Measurements from ENCODE around the gene C12orf43. TPM values are rescaled to one million over a fixed set of nuclear protein-coding genes. Genes with fewer than 3 reads are reported as not detected.
A peak's percentile ranks its signal among the peaks of the same experiment; 100 is the strongest.
"Not testable (repeated sequence)": the region's sequence is repeated elsewhere in the genome, so short reads cannot be mapped to it uniquely, and the experiment has no call there.

Gene C12orf43
- total RNA-seq, 2 donors from 2014 or later, result 26.6 to 34.8 TPM

GRCh38 chr12:121047400-121047799, 31.1 kb upstream of the C12orf43 start:
- not testable (repeated sequence) for H3K36me3 Mint-ChIP-seq

DNA sequence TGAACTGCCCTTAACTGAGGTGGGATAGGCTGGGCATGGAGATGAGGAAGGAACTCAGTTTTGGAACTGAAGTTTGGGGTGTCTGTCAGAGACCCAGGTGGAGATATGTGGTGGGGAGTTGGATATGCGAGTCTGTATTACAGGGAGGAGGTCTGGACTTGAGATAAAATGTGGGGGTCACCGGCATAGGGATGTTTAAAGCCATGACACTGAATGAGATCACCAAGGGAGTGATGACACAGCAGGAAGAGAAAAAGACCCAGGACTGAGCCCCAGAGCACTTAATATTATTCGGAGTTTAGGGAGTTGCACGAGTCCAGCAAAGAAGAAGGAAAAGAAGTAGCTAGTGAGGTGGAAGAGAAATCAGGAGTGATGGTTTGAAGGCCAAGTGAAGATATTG, 26.8 kb upstream of the C12orf43 start:
- no peaks in the 10 kb centered on the region for H3K9me3 Mint-ChIP-seq
- H3K27ac Mint-ChIP-seq, result peak overlapping the region in 1 of 2 donors; percentile 2
- ATAC-seq, result no peak
- no peak overlapping the region for H3K4me3 Mint-ChIP-seq
- H3K36me3 Mint-ChIP-seq, result no peaks in the 10 kb centered on the region
- peaks cover 0 to 22% of the 10 kb centered on the region in 2 donors for H3K27me3 Mint-ChIP-seq
- peaks cover 19 to 26% of the 10 kb centered on the region in 2 donors for H3K4me1 Mint-ChIP-seq (ENCODE audit: low read depth in 2 of 2)
- DNase-seq (ENCODE audit: low spot score), result no peak

More at GRCh38 chr12:121047400-121047799, 31.1 kb upstream of the C12orf43 start:
- not testable (repeated sequence) for ATAC-seq; H3K9me3 Mint-ChIP-seq; DNase-seq (ENCODE audit: low spot score); H3K27ac Mint-ChIP-seq; H3K4me3 Mint-ChIP-seq
- Mint-ChIP-seq H3K4me1 (ENCODE audit: low read depth in 2 of 2) (peaks cover 4 to 12% of the 10 kb centered on the region in 2 donors), H3K27me3 (peaks cover 0 to 24% of the 10 kb centered on the region in 2 donors)

GRCh38 chr12:121038861-121039668, 22.8 kb upstream of the C12orf43 start, which contains the start of gene OASL:
OASL (minus strand) TSS chr12:121039246; CDS start chr12:121038971, 275 bp downstream.
- Mint-ChIP-seq H3K27ac (peak within 1 kb of the TSS; percentile 81 to 86), H3K36me3 (no peaks in the 10 kb centered on the region), H3K4me1 (ENCODE audit: low read depth in 2 of 2) (peaks cover 42 to 43% of the 10 kb centered on the region in 2 donors), H3K9me3 (no peaks in the 10 kb centered on the region), H3K4me3 (peak within 1 kb of the TSS; percentile 85), H3K27me3 (peaks cover 0 to 13% of the 10 kb centered on the region in 2 donors)
- no peak for DNase-seq (ENCODE audit: low spot score)
- ATAC-seq, result peak; percentile 55 to 71

GRCh38 chr12:121036810-121037326, 20.6 kb upstream of the C12orf43 start:
- no peaks in the 10 kb centered on the region for H3K36me3 Mint-ChIP-seq
- ATAC-seq (peak; percentile 74 to 86), DNase-seq (ENCODE audit: low spot score) (peak; percentile 71)

GRCh38 chr12:121034616-121035305, 18.5 kb upstream of the C12orf43 start:
- peak overlapping the region; percentile 76 for H3K4me3 Mint-ChIP-seq
- peak overlapping the region; percentile 89 to 91 for H3K27ac Mint-ChIP-seq
- H3K27me3 Mint-ChIP-seq, result no peaks in the 10 kb centered on the region
- DNase-seq (ENCODE audit: low spot score) (no peak), ATAC-seq (no peak)
- H3K4me1 Mint-ChIP-seq (ENCODE audit: low read depth in 2 of 2), result peaks cover 53 to 66% of the 10 kb centered on the region in 2 donors
- H3K9me3 Mint-ChIP-seq, result no peaks in the 10 kb centered on the region
- H3K36me3 Mint-ChIP-seq, result peaks cover 11% of the 10 kb centered on the region

More at GRCh38 chr12:121036810-121037326, 20.6 kb upstream of the C12orf43 start:
- peaks cover 54 to 59% of the 10 kb centered on the region in 2 donors for H3K4me1 Mint-ChIP-seq (ENCODE audit: low read depth in 2 of 2)
- H3K4me3 Mint-ChIP-seq, result peak overlapping the region; percentile 76
- no peaks in the 10 kb centered on the region for H3K27me3 Mint-ChIP-seq
- peak overlapping the region; percentile 69 to 91 for H3K27ac Mint-ChIP-seq
- H3K9me3 Mint-ChIP-seq, result no peaks in the 10 kb centered on the region

GRCh38 chr12:121033625-121034349, 17.5 kb upstream of the C12orf43 start:
- DNase-seq (ENCODE audit: low spot score) (peak; percentile 76), ATAC-seq (peak; percentile 84 to 90)
- Mint-ChIP-seq H3K36me3 (peaks cover 11% of the 10 kb centered on the region), H3K9me3 (no peaks in the 10 kb centered on the region), H3K4me1 (ENCODE audit: low read depth in 2 of 2) (peaks cover 46 to 56% of the 10 kb centered on the region in 2 donors), H3K27ac (peak overlapping the region; percentile 89 to 91), H3K4me3 (peak overlapping the region; percentile 76), H3K27me3 (no peaks in the 10 kb centered on the region)

DNA sequence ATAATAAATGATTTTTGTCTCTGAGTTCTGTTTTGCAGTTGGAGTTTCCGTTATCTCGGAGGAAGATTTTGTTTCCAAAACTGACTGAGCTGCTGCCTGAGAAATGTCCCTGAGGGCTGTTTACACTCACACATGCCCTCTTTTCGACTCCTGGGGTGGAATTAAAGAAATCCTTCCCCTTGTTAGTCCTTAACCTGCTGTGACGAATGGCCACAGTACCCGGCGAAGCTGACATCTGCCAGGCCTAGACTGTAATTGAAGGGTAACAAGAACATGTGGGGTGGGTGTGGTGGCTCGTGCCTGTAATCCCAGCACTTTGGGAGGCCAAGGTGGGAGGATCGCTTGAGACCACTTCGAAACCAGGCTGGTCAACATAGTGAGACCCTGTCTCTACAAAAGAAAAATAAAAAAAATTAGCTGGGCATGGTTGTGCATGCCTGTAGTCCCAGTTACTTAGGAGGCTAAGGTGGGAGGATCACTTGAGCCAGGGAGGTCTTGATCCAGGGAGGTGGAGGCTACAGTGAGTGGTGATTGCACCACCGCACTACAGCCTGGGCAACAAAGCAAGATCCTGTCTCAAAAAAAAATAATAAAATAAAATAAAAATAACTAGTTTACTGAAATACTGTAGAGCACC, 14.4 kb upstream of the C12orf43 start:
- peaks cover 22% of the 10 kb centered on the region for H3K36me3 Mint-ChIP-seq
- no peaks in the 10 kb centered on the region for H3K9me3 Mint-ChIP-seq
- H3K4me3 Mint-ChIP-seq, result no peak overlapping the region
- peaks cover 49 to 56% of the 10 kb centered on the region in 2 donors for H3K4me1 Mint-ChIP-seq (ENCODE audit: low read depth in 2 of 2)
- DNase-seq (ENCODE audit: low spot score) (no peak), ATAC-seq (no peak)
- H3K27ac Mint-ChIP-seq, result peak overlapping the region; percentile 72 to 75
- H3K27me3 Mint-ChIP-seq, result no peaks in the 10 kb centered on the region

DNA sequence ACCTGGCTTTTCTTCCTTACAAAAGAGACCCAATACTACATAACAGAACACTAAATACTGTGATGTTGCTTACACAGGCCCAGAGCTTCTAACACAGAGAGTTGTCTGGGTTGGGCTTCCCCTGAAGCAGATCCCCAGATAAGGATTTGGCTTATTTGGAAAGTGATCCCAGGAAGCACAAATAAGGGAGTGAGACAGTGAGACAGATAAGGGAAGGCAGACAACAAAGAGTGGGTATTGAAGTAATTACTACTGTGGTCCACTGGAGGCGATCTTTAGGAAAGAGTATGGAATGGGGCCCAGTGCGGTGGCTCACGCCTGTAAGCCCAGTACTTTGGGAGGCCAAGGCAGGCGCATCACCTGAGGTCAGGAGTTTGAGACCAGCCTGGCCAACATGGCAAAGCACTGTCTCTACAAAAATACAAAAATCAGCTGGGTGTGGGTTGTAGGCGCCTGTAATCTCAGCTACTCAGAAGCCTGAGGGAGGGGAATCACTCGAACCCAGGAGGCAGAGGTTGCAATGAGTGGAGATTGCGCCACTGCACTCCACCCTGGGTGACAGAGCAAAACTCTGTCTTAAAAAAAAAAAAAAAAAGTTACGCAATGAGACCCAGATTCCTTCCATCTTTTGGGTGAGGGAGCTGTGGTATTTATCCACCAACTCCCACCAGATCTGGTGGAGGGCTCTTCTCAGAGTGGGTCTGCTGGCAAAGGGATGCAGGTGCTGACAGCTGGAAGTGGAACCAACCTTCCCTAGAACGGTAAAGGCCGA, 10.2 kb upstream of the C12orf43 start:
- ATAC-seq, result peak; percentile 41 to 70

GRCh38 chr12:121025442-121026226, 9.3 kb upstream of the C12orf43 start:
- no peaks in the 10 kb centered on the region for H3K27me3 Mint-ChIP-seq
- H3K36me3 Mint-ChIP-seq, result peaks cover 22% of the 10 kb centered on the region
- DNase-seq (ENCODE audit: low spot score) (no peak), ATAC-seq (peak in 1 of 2 donors; percentile 20)
- peak overlapping the region; percentile 75 to 76 for H3K27ac Mint-ChIP-seq
- H3K9me3 Mint-ChIP-seq, result no peaks in the 10 kb centered on the region
- peaks cover 15 to 21% of the 10 kb centered on the region in 2 donors for H3K4me1 Mint-ChIP-seq (ENCODE audit: low read depth in 2 of 2)
- H3K4me3 Mint-ChIP-seq, result no peak overlapping the region

More for the DNA sequence above, 10.2 kb upstream of the C12orf43 start:
- Mint-ChIP-seq H3K27me3 (no peaks in the 10 kb centered on the region), H3K4me3 (no peak overlapping the region), H3K4me1 (ENCODE audit: low read depth in 2 of 2) (peaks cover 21% of the 10 kb centered on the region in 2 donors), H3K27ac (peak overlapping the region; percentile 75 to 76), H3K36me3 (peaks cover 30% of the 10 kb centered on the region), H3K9me3 (no peaks in the 10 kb centered on the region)
- DNase-seq (ENCODE audit: low spot score), result no peak

DNA sequence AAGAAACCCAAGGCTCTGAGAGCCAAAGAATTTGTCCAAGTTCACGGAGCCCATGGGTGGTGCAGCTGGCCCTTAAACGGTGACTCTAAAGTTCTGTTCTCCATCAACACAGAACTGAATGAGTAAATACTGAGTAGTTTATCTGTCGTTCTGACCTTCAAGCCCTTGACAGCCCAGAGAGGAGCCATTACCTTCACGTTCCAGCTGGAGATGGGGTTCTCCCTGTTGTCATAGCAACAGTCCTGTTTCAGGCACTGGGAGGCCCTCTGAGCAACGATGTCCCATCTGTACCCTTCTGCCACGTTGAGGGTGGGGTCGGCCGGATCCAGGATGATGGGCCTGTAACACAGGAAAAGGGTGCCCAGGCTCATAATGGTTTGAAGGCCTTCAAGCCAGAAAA, 7.5 kb upstream of the C12orf43 start:
- Mint-ChIP-seq H3K27ac (no peak overlapping the region), H3K36me3 (peaks cover 19% of the 10 kb centered on the region), H3K4me3 (no peak overlapping the region), H3K9me3 (no peaks in the 10 kb centered on the region), H3K27me3 (no peaks in the 10 kb centered on the region), H3K4me1 (ENCODE audit: low read depth in 2 of 2) (peaks cover 15 to 21% of the 10 kb centered on the region in 2 donors)
- DNase-seq (ENCODE audit: low spot score) (no peak), ATAC-seq (no peak)

GRCh38 chr12:121022713-121023112, 6.4 kb upstream of the C12orf43 start:
- Mint-ChIP-seq H3K9me3 (no peaks in the 10 kb centered on the region), H3K27ac (peak overlapping the region; percentile 14 to 72), H3K4me3 (no peak overlapping the region), H3K27me3 (no peaks in the 10 kb centered on the region), H3K4me1 (ENCODE audit: low read depth in 2 of 2) (peaks cover 5 to 12% of the 10 kb centered on the region in 2 donors), H3K36me3 (peaks cover 14% of the 10 kb centered on the region)
- ATAC-seq (no peak), DNase-seq (ENCODE audit: low spot score) (no peak)

DNA sequence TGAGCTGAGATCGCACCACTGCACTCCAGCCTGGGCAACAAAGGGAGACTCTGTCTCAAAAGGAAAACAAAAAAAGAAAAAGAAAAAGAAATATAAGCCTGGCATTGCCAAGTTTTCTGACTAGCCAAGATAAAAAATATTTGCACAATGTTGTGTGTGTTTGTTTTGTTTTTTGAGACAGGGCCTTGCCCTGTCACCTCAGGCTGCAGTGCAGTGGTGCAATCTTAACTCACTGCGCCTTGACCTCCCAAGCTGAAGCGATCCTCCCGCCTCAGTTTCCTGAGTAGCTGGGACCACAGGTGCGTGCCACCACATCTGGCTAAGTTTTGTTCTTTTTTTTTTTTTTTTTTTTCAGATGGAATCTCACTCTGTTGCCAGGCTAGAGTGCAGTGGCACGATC, 5.5 kb upstream of the C12orf43 start:
- H3K9me3 Mint-ChIP-seq, result no peaks in the 10 kb centered on the region
- peaks cover 14% of the 10 kb centered on the region for H3K36me3 Mint-ChIP-seq
- H3K27me3 Mint-ChIP-seq, result no peaks in the 10 kb centered on the region
- DNase-seq (ENCODE audit: low spot score) (no peak), ATAC-seq (no peak)
- no peak overlapping the region for H3K27ac Mint-ChIP-seq
- no peak overlapping the region for H3K4me3 Mint-ChIP-seq
- peaks cover 5 to 8% of the 10 kb centered on the region in 2 donors for H3K4me1 Mint-ChIP-seq (ENCODE audit: low read depth in 2 of 2)
